ENCODE results near the gene CCDC60.

The CCDC60 gene

GRCh38 chr12:119573086-119573485, 238.6 kb downstream of the CCDC60 start:
- Histone ChIP-seq H2BK120ac (ENCODE audit: insufficient read depth, low read length, poor library complexity) (no peak overlapping the region), H3K27ac (ENCODE audit: low read depth, low read length) (no peak overlapping the region), H4K12ac (ENCODE audit: low read depth, low read length) (no peak overlapping the region), H3K4me2 (ENCODE audit: low read length) (no peak overlapping the region), H3K27me3 (ENCODE audit: insufficient read depth, low read length) (no peaks in the 10 kb centered on the region), H3K79me1 (ENCODE audit: low read length) (no peaks in the 10 kb centered on the region), H2BK5ac (ENCODE audit: low read depth, low read length, poor library complexity) (no peak overlapping the region), H2AK5ac (ENCODE audit: low read length) (no peak overlapping the region), H3K4me1 (ENCODE audit: control insufficient read depth in 1 of 2, insufficient read depth in 2 of 2, low read length in 2 of 2) (no peaks in the 10 kb centered on the region), H3K14ac (ENCODE audit: low read length) (no peak overlapping the region), H4K8ac (ENCODE audit: low read depth, low read length) (no peak overlapping the region), H3K9me3 (ENCODE audit: insufficient read depth, low read depth, low read length) (no peaks in the 10 kb centered on the region), H3K18ac (ENCODE audit: low read length) (no peak overlapping the region), H3K79me2 (ENCODE audit: control insufficient read depth, insufficient read depth, low read length, poor library complexity) (no peaks in the 10 kb centered on the region), H3K4me3 (ENCODE audit: low read depth, low read length) (no peak overlapping the region), H3K36me3 (ENCODE audit: control insufficient read depth in 1 of 2, insufficient read depth in 2 of 2, low read length in 2 of 2) (no peaks in the 10 kb centered on the region), H2BK12ac (ENCODE audit: low read length) (no peak overlapping the region), H3K9ac (ENCODE audit: low read length) (no peak overlapping the region), H3K4ac (ENCODE audit: low read depth, low read length) (no peak overlapping the region), H2AFZ (ENCODE audit: insufficient read depth, low read length, poor library complexity) (no peak overlapping the region), H4K91ac (ENCODE audit: low read depth, low read length) (no peak overlapping the region), H3K23ac (ENCODE audit: low read length) (no peak overlapping the region)
- no peak for DNase-seq
- no CpG with 5 or more reads among the region's 1 CpG for WGBS (ENCODE audit: extremely low coverage, insufficient coverage, insufficient read length)

DNA sequence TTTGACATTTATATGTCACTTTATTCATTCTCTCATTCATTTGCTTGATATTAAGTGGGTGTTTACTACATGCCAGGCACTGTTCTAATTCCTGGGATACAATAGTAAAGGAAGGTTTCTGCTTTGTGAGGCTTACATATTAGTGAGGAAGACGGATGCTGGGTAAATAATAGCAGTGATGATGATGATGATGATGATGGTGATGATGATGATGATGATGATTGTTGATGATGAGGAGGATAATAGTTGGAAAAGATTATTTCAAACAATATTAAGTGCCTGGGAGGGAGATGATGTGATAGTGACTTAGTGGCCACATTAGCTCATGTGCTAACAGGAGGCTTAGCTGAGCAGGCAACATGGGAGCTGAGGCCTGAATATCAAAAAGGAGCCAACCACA, 239.7 kb downstream of the CCDC60 start:
- no peak overlapping the region for H3K4me3 ChIP-seq (ENCODE audit: low read depth, low read length)
- no peaks in the 10 kb centered on the region for H3K36me3 ChIP-seq (ENCODE audit: control insufficient read depth in 1 of 2, insufficient read depth in 2 of 2, low read length in 2 of 2)
- no peak overlapping the region for H3K18ac ChIP-seq (ENCODE audit: low read length)
- H3K27me3 ChIP-seq (ENCODE audit: insufficient read depth, low read length): no peaks in the 10 kb centered on the region
- H2BK120ac ChIP-seq (ENCODE audit: insufficient read depth, low read length, poor library complexity): no peak overlapping the region
- H2AK5ac ChIP-seq (ENCODE audit: low read length): no peak overlapping the region
- H2AFZ ChIP-seq (ENCODE audit: insufficient read depth, low read length, poor library complexity): no peak overlapping the region
- no peak overlapping the region for H3K4ac ChIP-seq (ENCODE audit: low read depth, low read length)
- no peaks in the 10 kb centered on the region for H3K4me1 ChIP-seq (ENCODE audit: control insufficient read depth in 1 of 2, insufficient read depth in 2 of 2, low read length in 2 of 2)
- DNase-seq: no peak
- no peak overlapping the region for H2BK5ac ChIP-seq (ENCODE audit: low read depth, low read length, poor library complexity)
- no peak overlapping the region for H2BK12ac ChIP-seq (ENCODE audit: low read length)
- no peak overlapping the region for H3K4me2 ChIP-seq (ENCODE audit: low read length)
- no CpG with 5 or more reads among the region's 1 CpG for WGBS (ENCODE audit: extremely low coverage, insufficient coverage, insufficient read length)
- no peak overlapping the region for H3K27ac ChIP-seq (ENCODE audit: low read depth, low read length)
- no peak overlapping the region for H4K12ac ChIP-seq (ENCODE audit: low read depth, low read length)
- no peaks in the 10 kb centered on the region for H3K79me1 ChIP-seq (ENCODE audit: low read length)
- no peak overlapping the region for H4K91ac ChIP-seq (ENCODE audit: low read depth, low read length)
- H3K9ac ChIP-seq (ENCODE audit: low read length): no peak overlapping the region
- H3K14ac ChIP-seq (ENCODE audit: low read length): no peak overlapping the region
- no peaks in the 10 kb centered on the region for H3K79me2 ChIP-seq (ENCODE audit: control insufficient read depth, insufficient read depth, low read length, poor library complexity)
- H3K9me3 ChIP-seq (ENCODE audit: insufficient read depth, low read depth, low read length): no peaks in the 10 kb centered on the region
- H3K23ac ChIP-seq (ENCODE audit: low read length): no peak overlapping the region
- no peak overlapping the region for H4K8ac ChIP-seq (ENCODE audit: low read depth, low read length)

DNA sequence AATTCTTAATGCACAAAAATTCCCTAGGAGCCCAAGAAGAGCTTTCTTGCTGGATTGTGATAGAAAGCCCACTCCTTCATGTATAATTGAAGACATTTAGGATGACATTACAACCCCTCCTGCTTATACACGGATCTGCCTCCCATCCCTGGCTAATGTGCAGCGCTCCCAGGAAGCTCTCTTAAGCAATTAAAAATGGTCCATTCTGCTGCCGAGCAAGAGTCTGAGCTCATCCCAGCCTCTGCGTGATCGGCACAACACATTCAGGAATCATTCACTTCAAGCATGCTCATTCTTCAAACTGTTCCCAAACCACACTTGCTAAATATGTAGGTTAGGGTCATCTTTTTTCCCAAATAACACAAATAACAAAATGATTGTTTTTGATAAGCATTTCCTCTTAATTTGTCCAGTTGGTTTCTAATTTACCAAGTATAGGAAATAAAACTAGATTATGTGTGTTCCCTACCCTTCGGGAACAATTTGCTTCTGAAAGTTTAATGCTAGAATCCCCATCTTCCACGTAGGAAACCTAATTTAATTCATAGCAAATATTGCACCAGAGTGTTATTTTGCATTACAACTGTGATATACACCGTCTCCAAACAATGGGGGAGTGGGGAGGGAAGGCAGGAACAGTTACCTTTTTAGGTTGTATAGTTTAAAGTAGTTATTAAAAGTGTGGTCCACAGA, 241.7 kb downstream of the CCDC60 start:
- no peak for DNase-seq
- Histone ChIP-seq H2BK5ac (ENCODE audit: low read depth, low read length, poor library complexity) (no peak overlapping the region), H3K27ac (ENCODE audit: low read depth, low read length) (no peak overlapping the region), H3K36me3 (ENCODE audit: control insufficient read depth in 1 of 2, insufficient read depth in 2 of 2, low read length in 2 of 2) (no peaks in the 10 kb centered on the region), H3K4me1 (ENCODE audit: control insufficient read depth in 1 of 2, insufficient read depth in 2 of 2, low read length in 2 of 2) (no peaks in the 10 kb centered on the region), H3K27me3 (ENCODE audit: insufficient read depth, low read length) (no peaks in the 10 kb centered on the region), H3K79me1 (ENCODE audit: low read length) (no peaks in the 10 kb centered on the region), H3K14ac (ENCODE audit: low read length) (no peak overlapping the region), H3K23ac (ENCODE audit: low read length) (no peak overlapping the region), H3K4me3 (ENCODE audit: low read depth, low read length) (no peak overlapping the region), H3K9ac (ENCODE audit: low read length) (no peak overlapping the region), H2AK5ac (ENCODE audit: low read length) (no peak overlapping the region), H4K8ac (ENCODE audit: low read depth, low read length) (no peak overlapping the region), H2BK120ac (ENCODE audit: insufficient read depth, low read length, poor library complexity) (no peak overlapping the region), H3K4me2 (ENCODE audit: low read length) (no peak overlapping the region), H3K4ac (ENCODE audit: low read depth, low read length) (no peak overlapping the region), H4K12ac (ENCODE audit: low read depth, low read length) (no peak overlapping the region), H4K91ac (ENCODE audit: low read depth, low read length) (no peak overlapping the region), H3K79me2 (ENCODE audit: control insufficient read depth, insufficient read depth, low read length, poor library complexity) (no peaks in the 10 kb centered on the region), H2AFZ (ENCODE audit: insufficient read depth, low read length, poor library complexity) (no peak overlapping the region), H3K18ac (ENCODE audit: low read length) (no peak overlapping the region), H2BK12ac (ENCODE audit: low read length) (no peak overlapping the region), H3K9me3 (ENCODE audit: insufficient read depth, low read depth, low read length) (no peaks in the 10 kb centered on the region)
- WGBS (ENCODE audit: extremely low coverage, insufficient coverage, insufficient read length): no CpG with 5 or more reads among the region's 8 CpGs

DNA sequence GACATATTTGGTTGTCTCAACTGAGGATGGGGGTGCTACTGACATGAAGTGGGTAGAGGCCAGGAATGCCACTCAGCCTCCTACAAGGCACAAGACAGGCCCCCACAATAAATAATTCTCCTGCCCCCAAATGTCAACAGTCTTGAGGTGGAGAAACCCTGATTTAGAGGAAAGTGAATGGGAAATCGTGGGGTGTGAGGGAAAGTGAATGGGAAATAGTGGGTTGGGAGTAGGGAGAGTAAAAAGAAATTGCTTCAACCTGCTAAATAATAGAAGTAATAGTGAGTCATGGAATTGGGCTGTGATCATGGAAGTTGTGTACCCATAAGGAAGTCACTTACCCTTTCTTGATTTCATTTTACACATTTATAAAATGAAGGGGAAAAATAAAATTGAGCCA, 242.4 kb downstream of the CCDC60 start:
- no peak overlapping the region for H2BK120ac ChIP-seq (ENCODE audit: insufficient read depth, low read length, poor library complexity)
- no peaks in the 10 kb centered on the region for H3K9me3 ChIP-seq (ENCODE audit: insufficient read depth, low read depth, low read length)
- no peak overlapping the region for H3K23ac ChIP-seq (ENCODE audit: low read length)
- no peak overlapping the region for H4K12ac ChIP-seq (ENCODE audit: low read depth, low read length)
- no peak overlapping the region for H3K4ac ChIP-seq (ENCODE audit: low read depth, low read length)
- no peak overlapping the region for H2BK12ac ChIP-seq (ENCODE audit: low read length)
- H3K4me2 ChIP-seq (ENCODE audit: low read length): no peak overlapping the region
- H3K36me3 ChIP-seq (ENCODE audit: control insufficient read depth in 1 of 2, insufficient read depth in 2 of 2, low read length in 2 of 2): no peaks in the 10 kb centered on the region
- no peak overlapping the region for H4K91ac ChIP-seq (ENCODE audit: low read depth, low read length)
- no peak overlapping the region for H2AFZ ChIP-seq (ENCODE audit: insufficient read depth, low read length, poor library complexity)
- DNase-seq: no peak
- H2AK5ac ChIP-seq (ENCODE audit: low read length): no peak overlapping the region
- no peak overlapping the region for H3K9ac ChIP-seq (ENCODE audit: low read length)
- H3K27me3 ChIP-seq (ENCODE audit: insufficient read depth, low read length): no peaks in the 10 kb centered on the region
- no peaks in the 10 kb centered on the region for H3K79me2 ChIP-seq (ENCODE audit: control insufficient read depth, insufficient read depth, low read length, poor library complexity)
- 100% methylated on average over 1 of the region's 1 CpG for WGBS (ENCODE audit: extremely low coverage, insufficient coverage, insufficient read length)
- no peak overlapping the region for H2BK5ac ChIP-seq (ENCODE audit: low read depth, low read length, poor library complexity)
- no peak overlapping the region for H4K8ac ChIP-seq (ENCODE audit: low read depth, low read length)
- H3K4me3 ChIP-seq (ENCODE audit: low read depth, low read length): no peak overlapping the region
- H3K14ac ChIP-seq (ENCODE audit: low read length): no peak overlapping the region
- no peak overlapping the region for H3K27ac ChIP-seq (ENCODE audit: low read depth, low read length)
- no peaks in the 10 kb centered on the region for H3K79me1 ChIP-seq (ENCODE audit: low read length)
- no peak overlapping the region for H3K18ac ChIP-seq (ENCODE audit: low read length)
- H3K4me1 ChIP-seq (ENCODE audit: control insufficient read depth in 1 of 2, insufficient read depth in 2 of 2, low read length in 2 of 2): no peaks in the 10 kb centered on the region
